Natural killer cell (primary cell): ENCODE data around the gene MED12L. TPM values are rescaled to one million over a fixed set of nuclear protein-coding genes. Genes with fewer than 3 reads are reported as not detected.

Experiments
- ATAC-seq, 3 donors: fragments of 150-1000 bp in 2 of 3; fragments of 200-7000 bp in 1 of 3; cut with Tn5 transposase; 1 replicate in 1 of 3; 2 replicates in 2 of 3; pipeline ENCODE4 v1.10.0; 2021; ENCODE audit warnings: mild to moderate bottlenecking in 2 of 3, moderate library complexity in 2 of 3
- DNase-seq, 2 donors: peaks; one replicate each; pipeline versions ENCODE4 v3.0.0 to v3.0.0-alpha.2; 2013 to 2021; ENCODE audit warnings: mixed read lengths in 1 of 2
- H3K27ac ChIP-seq: one replicate; pipeline ENCODE4 v1.5.1; 2013; ENCODE audit warnings: mild to moderate bottlenecking, low read length
- H3K27me3 ChIP-seq: one replicate; pipeline ENCODE4 v1.6.1; 2013; ENCODE audit warnings: low read length; ENCODE audit not compliant: control insufficient read depth, insufficient read depth
- H3K36me3 ChIP-seq: one replicate; pipeline ENCODE4 v1.6.1; 2013; ENCODE audit warnings: low read length; ENCODE audit not compliant: control insufficient read depth, insufficient read depth
- H3K4me1 ChIP-seq: one replicate; pipeline ENCODE4 v1.6.1; 2013; ENCODE audit warnings: low read length; ENCODE audit not compliant: control insufficient read depth, insufficient read depth
- H3K4me3 ChIP-seq: one replicate; pipeline ENCODE4 v1.5.1; 2013; ENCODE audit warnings: low read length
- H3K9me3 ChIP-seq: one replicate; pipeline ENCODE4 v1.6.1; 2013; ENCODE audit warnings: low read length; ENCODE audit not compliant: control insufficient read depth, insufficient read depth
- H3K27ac Mint-ChIP-seq, 2 donors: one replicate each; pipeline ENCODE4 v1.8.0; 2022; ENCODE audit warnings: mild to moderate bottlenecking in 2 of 2, mixed read lengths in 2 of 2, moderate library complexity in 1 of 2
- H3K27me3 Mint-ChIP-seq, 2 donors: one replicate each; pipeline ENCODE4 v1.8.0; 2022; ENCODE audit warnings: low read depth in 2 of 2, mixed read lengths in 2 of 2
- H3K36me3 Mint-ChIP-seq: one replicate; pipeline ENCODE4 v1.8.0; 2022; ENCODE audit warnings: mixed read lengths
- H3K4me1 Mint-ChIP-seq, 2 donors: one replicate each; pipeline ENCODE4 v1.8.0; 2022; ENCODE audit warnings: mixed read lengths in 2 of 2
- H3K4me3 Mint-ChIP-seq: one replicate; pipeline ENCODE4 v1.8.0; 2022; ENCODE audit warnings: mild to moderate bottlenecking, moderate library complexity, mixed read lengths
- H3K9me3 Mint-ChIP-seq, 2 donors: one replicate each; pipeline ENCODE4 v1.8.0; 2022; ENCODE audit warnings: mixed read lengths in 2 of 2
- CTCF ChIP-seq: fragments of 200-600 bp; IDR thresholded peaks from one replicate; pipeline ENCODE4 v1.8.0; 2022; ENCODE audit warnings: antibody characterized with exemption
- WGBS: methylation state at CpG from one replicate; pipeline ENCODE4 v1.1.7; 2013; ENCODE audit warnings: missing lambda C conversion rate; ENCODE audit not compliant: insufficient coverage; 5-methylcytosine and 5-hydroxymethylcytosine counted together
- intact Hi-C: fragments of 100-400 bp; cut with micrococcal nuclease; formaldehyde crosslinking; loops from one replicate; pipeline ENCODE4 v1.14.2; 2022
- total RNA-seq, 4 donors: library from RNA; stranded (reverse); fragments of 120-200 nt in 1 of 4; gene quantifications; one replicate each; pipeline versions ENCODE4 v1.2.3 to v1.2.4, GENCODE V29; 2013 to 2022

The MED12L gene
- total RNA-seq, 3 donors from 2014 or later (not counting 1 experiment from before 2014, with no cell fraction given): 3.0 to 6.5 (median 3.0) TPM

- peak in 1 of 3 donors; percentile 64 for ATAC-seq
- WGBS: 74% methylated on average over 4 of the region's 4 CpGs
Measured at GRCh38 chr3:151421938-151422337, 336.5 kb downstream of the MED12L start.

DNA sequence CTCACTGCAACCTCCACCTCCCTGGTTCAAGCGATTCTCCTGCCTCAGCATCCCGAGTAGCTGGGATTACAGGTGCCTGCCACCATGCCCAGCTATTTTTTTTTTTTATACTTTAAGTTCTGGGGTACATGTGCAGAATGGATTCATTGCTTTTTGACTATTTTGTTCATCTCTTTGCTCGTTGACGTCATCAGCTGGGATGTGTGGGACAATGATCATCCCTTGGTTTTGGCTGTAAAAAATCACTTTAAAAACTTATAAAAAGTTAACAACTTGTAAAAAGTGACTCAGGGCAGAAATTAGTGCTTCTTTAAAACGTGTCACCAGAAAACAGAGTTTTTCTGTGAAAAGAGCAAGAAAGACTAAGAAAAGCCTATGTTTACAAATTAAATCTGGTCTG is 337.6 kb downstream of the MED12L start:
- no peaks in the 10 kb centered on the region for H3K9me3 ChIP-seq
- H3K36me3 ChIP-seq: no peaks in the 10 kb centered on the region
- H3K9me3 Mint-ChIP-seq: no peaks in the 10 kb centered on the region
- no peak overlapping the region for H3K27ac ChIP-seq
- intact Hi-C loops: no loop called here
- H3K27me3 ChIP-seq: no peaks in the 10 kb centered on the region
- H3K4me1 ChIP-seq: peaks cover 3% of the 10 kb centered on the region
- H3K27ac Mint-ChIP-seq: no peak overlapping the region
- peaks cover 4 to 6% of the 10 kb centered on the region in 2 donors for H3K4me1 Mint-ChIP-seq
- H3K36me3 Mint-ChIP-seq: no peaks in the 10 kb centered on the region
- H3K27me3 Mint-ChIP-seq: no peaks in the 10 kb centered on the region
- DNase-seq (no peak), ATAC-seq (no peak)
- 91% methylated on average over 5 of the region's 5 CpGs for WGBS
- no peak for TF ChIP-seq CTCF
- H3K4me3 ChIP-seq: no peak overlapping the region
- H3K4me3 Mint-ChIP-seq: no peak overlapping the region

More at GRCh38 chr3:151421938-151422337, 336.5 kb downstream of the MED12L start:
- no peaks in the 10 kb centered on the region for H3K9me3 Mint-ChIP-seq
- no peak for TF ChIP-seq CTCF
- no peak overlapping the region for H3K27ac ChIP-seq
- no peak overlapping the region for H3K4me3 Mint-ChIP-seq
- H3K4me3 ChIP-seq: no peak overlapping the region
- intact Hi-C loops: no loop called here
- H3K9me3 ChIP-seq: no peaks in the 10 kb centered on the region
- no peaks in the 10 kb centered on the region for H3K36me3 Mint-ChIP-seq
- H3K27ac Mint-ChIP-seq: no peak overlapping the region
- H3K4me1 ChIP-seq: peaks cover 3% of the 10 kb centered on the region
- no peaks in the 10 kb centered on the region for H3K27me3 Mint-ChIP-seq
- H3K4me1 Mint-ChIP-seq: peaks cover 4 to 6% of the 10 kb centered on the region in 2 donors
- H3K27me3 ChIP-seq: no peaks in the 10 kb centered on the region
- DNase-seq: no peak
- no peaks in the 10 kb centered on the region for H3K36me3 ChIP-seq

DNA sequence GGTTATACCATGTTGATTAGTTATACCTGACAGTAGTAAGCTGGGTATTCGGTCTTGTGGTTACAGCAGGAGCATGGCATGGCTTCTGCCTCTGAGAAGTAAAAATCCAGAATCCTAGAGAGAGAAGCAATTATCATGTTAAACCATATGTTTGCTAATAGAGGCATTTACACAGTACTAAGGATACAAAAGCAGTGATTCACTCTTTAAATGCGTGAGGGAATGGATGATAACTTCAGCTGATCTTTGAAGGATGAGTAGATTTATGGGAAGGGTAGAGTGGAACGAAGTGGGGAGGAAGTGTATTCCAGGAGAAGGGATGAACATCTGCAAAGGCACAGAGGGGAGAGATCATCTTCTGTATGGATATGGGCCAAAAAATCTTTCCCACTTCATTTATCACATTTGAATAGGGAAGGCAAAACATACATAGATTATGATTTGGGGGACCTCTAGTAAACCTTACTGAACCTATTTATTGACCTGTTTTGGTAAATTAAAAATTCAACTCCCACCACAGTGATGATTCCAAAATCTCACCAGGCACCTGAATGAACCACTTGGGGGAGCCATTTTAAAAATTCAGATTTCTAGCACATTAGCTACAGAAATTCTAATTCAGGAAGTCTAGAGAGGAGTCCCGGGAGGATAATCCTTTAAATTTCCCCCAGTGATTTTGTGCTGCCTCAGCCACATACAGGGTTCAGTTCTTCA is 340.3 kb downstream of the MED12L start:
- Mint-ChIP-seq H3K27me3 (no peaks in the 10 kb centered on the region), H3K4me3 (no peak overlapping the region), H3K9me3 (no peaks in the 10 kb centered on the region), H3K27ac (no peak overlapping the region), H3K36me3 (no peaks in the 10 kb centered on the region), H3K4me1 (peaks cover 4 to 6% of the 10 kb centered on the region in 2 donors)
- TF ChIP-seq CTCF: no peak
- intact Hi-C loops: no loop called here
- no peak overlapping the region for H3K4me3 ChIP-seq
- no peaks in the 10 kb centered on the region for H3K27me3 ChIP-seq
- H3K27ac ChIP-seq: no peak overlapping the region
- 62% methylated on average over 4 of the region's 4 CpGs for WGBS
- H3K36me3 ChIP-seq: no peaks in the 10 kb centered on the region
- no peaks in the 10 kb centered on the region for H3K9me3 ChIP-seq
- ATAC-seq (peak in 1 of 3 donors; percentile 5), DNase-seq (no peak)
- peaks cover 3% of the 10 kb centered on the region for H3K4me1 ChIP-seq

- Histone ChIP-seq H3K36me3 (no peaks in the 10 kb centered on the region), H3K9me3 (no peaks in the 10 kb centered on the region), H3K4me3 (no peak overlapping the region), H3K27ac (no peak overlapping the region), H3K27me3 (no peaks in the 10 kb centered on the region), H3K4me1 (peaks cover 3% of the 10 kb centered on the region)
- DNase-seq (no peak), ATAC-seq (peak in 1 of 3 donors; percentile 26)
- Mint-ChIP-seq H3K36me3 (no peaks in the 10 kb centered on the region), H3K4me3 (no peak overlapping the region), H3K27me3 (no peaks in the 10 kb centered on the region), H3K4me1 (peaks cover 4 to 6% of the 10 kb centered on the region in 2 donors), H3K27ac (no peak overlapping the region), H3K9me3 (no peaks in the 10 kb centered on the region)
- TF ChIP-seq CTCF: no peak
- intact Hi-C loops: no loop called here
Measured at GRCh38 chr3:151426341-151426657, 340.8 kb downstream of the MED12L start.
